ENCODE results near the gene TXNIP. TPM values are rescaled to one million over a fixed set of nuclear protein-coding genes. Genes with fewer than 3 reads are reported as not detected.
"Not testable (repeated sequence)": the region's sequence is repeated elsewhere in the genome, so short reads cannot be mapped to it uniquely, and the experiment has no call there.

The TXNIP gene, protein sequence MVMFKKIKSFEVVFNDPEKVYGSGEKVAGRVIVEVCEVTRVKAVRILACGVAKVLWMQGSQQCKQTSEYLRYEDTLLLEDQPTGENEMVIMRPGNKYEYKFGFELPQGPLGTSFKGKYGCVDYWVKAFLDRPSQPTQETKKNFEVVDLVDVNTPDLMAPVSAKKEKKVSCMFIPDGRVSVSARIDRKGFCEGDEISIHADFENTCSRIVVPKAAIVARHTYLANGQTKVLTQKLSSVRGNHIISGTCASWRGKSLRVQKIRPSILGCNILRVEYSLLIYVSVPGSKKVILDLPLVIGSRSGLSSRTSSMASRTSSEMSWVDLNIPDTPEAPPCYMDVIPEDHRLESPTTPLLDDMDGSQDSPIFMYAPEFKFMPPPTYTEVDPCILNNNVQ
- total RNA-seq = 47.5 and 53.2 TPM in 2 replicates

DNA sequence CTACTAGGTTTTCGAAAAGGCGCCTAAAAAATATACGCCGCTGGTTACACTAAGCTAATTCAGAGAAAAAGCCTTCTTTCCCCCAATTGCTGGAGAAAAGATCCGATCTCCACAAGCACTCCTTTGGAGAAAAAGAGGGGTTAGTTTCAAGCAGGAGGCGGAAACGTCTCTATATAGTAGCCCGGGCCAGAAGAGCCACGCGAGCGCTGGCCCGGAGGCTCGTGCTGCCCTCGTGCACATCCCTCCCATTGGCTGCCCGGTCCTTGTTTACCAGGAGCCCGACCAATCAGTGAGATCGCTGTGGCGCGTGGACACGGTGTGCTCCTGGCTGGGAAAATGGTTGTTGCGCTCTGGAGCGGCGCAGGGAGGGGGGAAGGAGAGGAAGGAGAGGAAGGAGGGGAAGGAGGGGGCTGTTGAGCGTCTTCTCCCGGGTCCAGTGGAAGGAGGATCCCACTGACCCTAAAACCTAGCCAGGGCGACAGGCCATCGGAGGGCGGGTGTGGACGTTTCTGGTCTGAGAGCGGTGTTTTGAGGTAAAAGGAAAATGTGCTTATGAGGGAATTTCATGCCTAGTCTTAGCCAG, at the start of gene TXNIP:
TSS of gene TXNIP (minus strand) at position 147 of the 583 bp plus-strand sequence. CDS start 313 bp downstream, outside the sequence.
- peak; percentile 92 to 98 for DNase-seq (ENCODE audit: low read depth in 2 of 2)

DNA sequence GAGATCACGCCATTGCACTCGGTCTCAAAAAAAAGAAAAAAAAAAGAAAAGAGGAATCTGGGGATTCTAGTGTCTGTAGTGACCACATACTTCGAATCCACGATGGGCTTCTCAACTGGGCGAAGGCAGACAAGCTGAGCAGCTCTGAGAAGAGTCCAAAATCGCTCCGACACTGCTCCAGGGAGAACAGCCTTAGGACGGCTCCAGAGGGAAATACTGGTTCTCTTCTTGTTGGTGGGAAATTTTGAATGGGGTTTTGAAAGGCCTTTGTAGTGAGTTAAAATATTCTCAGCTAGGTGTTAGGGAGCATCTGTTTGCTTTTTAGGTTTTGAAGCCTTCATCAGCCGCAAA, 43.4 kb upstream of the TXNIP start:
- DNase-seq (ENCODE audit: low read depth in 2 of 2) = no peak

DNA sequence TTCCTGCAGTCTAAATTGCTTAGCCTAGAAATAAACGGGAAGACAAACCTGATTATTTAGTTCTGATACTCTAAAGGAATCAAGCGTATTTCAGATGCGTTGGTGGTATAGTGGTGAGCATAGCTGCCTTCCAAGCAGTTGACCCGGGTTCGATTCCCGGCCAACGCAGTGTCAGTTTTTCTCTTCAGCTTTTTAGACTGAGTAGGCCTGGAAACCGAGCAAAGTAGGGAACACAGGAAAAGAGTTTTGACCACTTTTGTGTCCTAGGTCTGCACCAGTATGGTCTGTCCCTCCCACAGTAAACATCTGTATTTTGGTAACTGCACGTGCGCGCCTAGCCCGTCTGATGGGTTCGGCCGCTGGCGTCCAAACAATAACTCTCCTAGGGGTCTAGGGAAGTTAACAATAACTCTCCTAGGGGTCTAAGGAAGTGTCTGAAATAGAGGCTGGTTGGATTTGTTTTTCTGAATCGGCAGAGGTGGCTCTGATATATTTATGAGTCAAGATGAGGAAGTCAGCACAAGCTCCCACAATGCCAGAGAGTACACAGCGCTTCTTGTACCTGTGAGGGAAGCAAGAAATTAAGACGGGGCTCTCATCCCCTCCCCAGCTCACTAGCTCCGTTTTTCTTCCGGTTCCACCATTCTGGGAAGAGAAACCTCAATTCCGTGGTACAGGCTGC, 40.7 kb upstream of the TXNIP start:
- peak; percentile 81 to 82 for DNase-seq (ENCODE audit: low read depth in 2 of 2)

DNA sequence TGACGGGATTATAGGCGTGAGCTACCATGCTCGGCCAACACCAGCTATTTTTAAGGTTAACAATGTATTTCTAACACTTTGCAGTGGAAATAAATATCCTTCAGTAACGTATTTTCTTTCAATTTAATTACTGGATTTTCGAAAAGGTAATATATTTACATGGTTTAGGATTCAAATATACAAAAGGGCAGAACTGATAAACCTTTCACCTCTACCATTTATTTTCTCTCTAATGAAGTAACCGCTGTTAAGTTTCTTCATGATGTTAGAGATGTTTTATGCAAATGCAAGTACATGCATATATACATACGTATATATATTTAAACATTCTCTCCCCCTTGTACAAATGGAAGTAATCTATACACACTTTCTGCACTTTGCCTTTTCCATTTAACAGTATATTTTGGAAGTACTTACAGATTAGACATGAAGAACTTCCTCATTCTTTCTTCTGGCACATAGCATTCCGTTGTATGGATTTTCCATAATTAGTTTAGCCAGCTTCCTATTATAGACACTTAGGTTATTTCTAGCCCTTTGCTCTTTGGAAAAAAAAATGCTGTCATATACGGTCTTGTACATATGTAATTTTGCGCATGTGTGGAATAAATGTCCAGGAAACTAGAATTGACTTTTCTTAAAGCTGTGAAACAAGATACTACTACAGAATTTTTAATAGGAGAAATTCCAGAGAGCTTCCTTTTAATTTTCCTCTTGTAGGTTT, 40.0 kb upstream of the TXNIP start:
- no peak for DNase-seq (ENCODE audit: low read depth in 2 of 2)

DNA sequence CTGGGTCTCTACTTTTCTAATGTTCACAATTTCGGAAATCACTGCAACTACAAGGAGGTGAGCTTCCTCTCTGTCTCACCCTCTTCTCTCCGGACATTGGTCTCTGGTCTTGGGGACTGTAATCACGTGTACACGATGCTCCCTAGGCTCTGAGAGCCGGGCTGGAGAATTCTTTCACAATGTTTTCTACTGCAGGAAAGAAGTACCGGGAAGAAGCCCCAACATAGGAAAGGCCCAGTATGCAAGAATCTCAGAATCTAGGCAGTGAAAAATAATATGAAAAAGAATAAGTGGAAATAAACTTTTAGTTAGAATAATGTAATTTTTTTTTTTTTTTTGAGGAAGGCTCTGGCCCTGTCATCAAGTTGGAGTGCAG, 38.7 kb upstream of the TXNIP start:
- no peak for DNase-seq (ENCODE audit: low read depth in 2 of 2)

DNA sequence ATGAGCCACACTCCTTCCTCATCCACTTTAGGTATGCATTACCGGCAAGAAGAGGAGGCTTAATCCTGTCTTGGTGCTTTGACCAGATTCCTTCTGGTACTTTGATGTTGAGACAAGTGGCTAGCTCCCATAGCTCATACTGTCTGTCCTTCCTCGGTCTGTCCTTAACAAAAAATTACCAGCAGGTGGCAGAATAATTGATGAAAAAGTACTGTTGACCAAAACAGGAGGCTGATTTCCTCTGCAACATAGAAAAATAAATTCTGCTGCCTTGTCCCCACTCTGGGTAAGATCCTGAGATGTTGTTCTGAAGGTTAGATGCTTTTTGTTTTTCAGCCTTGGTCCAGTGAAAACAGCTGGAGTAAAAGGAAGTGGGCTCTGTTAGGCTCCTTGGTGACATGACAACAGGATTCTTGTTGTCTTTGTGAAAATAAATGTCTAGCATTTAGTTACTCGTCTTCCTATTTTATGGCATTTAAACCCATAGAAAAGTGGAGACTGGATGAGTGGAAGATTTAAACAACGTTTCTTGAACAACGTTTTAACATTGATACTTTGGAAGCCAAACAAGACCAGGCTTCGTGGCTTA, 36.3 kb upstream of the TXNIP start:
- DNase-seq (ENCODE audit: low read depth in 2 of 2) = peak in 1 of 2 donors; percentile 55

DNA sequence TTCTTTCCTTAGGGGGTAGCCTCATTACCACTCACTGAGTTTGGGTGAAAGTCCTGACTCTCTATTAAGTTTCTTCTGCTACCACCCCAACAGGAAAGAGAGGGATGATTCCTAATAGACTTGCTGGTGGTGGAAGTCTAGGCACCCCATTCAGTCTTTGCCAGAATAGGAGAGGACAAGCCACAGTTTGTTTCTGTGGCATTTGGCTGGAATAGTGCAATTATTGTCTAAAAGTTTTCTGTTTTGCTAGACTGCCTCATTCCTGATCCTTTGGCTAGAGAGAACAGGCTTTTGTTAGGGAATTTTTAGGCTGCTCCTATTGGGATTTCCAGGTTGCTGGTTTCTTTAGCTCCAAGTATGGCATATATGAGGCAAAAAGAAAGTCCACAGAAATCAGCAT, 35.1 kb upstream of the TXNIP start:
- DNase-seq (ENCODE audit: low read depth in 2 of 2) = no peak

DNA sequence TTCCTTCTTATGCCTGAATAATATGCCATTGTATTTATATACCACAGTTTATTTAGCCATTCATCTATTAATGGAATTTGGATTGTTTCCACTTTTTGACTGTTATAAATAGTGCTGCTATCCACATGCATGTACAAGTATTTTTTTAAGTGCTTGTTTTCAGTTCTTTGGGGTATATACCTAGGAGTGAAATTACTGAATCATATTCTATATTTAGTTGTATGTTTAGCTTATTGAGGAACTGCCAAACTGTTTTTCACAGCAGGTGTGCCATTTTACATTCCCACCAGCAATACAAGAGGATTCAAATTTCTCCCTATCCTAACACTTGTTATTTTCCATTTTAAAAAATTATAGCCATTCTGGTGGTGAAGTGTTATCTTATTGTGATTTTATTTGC, 32.7 kb upstream of the TXNIP start:
- no peak for DNase-seq (ENCODE audit: low read depth in 2 of 2)

DNA sequence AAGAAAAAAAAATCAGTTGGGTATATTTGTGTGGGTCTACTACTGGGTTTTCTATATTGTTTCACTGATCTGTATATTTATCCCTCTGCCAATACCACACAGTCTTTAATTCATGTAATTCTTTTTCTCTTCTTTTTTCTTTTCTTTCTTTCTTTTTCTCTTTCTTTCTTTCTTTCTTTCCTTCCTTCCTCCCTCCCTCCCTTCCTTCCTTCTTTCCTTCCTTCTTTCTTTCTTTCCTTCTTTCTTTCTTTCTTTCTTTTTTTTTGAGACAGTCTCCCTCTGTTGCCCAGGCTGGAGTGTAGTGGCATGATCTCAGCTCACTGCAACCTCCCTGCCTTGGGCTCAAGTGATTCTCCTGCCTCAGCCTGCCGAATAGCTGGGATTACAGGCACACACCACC, 30.3 kb upstream of the TXNIP start:
- DNase-seq (ENCODE audit: low read depth in 2 of 2) = not testable (repeated sequence)

DNA sequence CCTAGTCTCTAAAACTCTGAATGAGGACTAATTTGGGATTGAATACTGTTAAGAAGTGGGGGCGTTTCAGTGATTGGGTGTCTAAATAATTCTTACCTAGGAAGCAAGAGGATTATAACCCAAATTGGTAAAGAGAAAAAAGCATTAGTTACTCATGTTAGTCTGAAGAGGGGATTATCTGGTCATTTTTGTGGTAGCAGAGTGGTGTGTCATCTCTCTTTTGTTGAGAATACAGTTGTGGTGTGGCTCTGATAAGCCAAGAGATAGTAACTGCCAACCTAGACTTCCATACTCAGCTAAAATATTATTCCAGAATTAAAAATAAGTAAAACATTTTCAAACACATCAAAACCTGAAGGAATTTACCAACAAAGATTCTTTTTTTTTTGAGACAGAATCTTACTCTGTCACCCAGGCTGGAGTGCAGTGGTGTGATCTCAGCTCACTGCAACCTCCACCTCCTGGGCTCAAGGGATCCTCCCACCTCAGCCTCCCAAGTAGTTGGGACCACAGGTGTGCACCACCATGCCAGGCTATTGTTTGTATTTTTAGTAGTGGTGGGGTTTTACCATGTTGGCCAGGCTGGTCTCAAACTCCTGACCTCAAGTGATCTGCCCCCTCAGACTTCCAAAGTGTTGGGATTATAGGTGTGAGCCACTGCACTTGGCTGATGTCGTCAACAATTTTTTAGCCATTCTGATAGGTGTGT, 29.6 kb upstream of the TXNIP start:
- DNase-seq (ENCODE audit: low read depth in 2 of 2) = not testable (repeated sequence)

DNA sequence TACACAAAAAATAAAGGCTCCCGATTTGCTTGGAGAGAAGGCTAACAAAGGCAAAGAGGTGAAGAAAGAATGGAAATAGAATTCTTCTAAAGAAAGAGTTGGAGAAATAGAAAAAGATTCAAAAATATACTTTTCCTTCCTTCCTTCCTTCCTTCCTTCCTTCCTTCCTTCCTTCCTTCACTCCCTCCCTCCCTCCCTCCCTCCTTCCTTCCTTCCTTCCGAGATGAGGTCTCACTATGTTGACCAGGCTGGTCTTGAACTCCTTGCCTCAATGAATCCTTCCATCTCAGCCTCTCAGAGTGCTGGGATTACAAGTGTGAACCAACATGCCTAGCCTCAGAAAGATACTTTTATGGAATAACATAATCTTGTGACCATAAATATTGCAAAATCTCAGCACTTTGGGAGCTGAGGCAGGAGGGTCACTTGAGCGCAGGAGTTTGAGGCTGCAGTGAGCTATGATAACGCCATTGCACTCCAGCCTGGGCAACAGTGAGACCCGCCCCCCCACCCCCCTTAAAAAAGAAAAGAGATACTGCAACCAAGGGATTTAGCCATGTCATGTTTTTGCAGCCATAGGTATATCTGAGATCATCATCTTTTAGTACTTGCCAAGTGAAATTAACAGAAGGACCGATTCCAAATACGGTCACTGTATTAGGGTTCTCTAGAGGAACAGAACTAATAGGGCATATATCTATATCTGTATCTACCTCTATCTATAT, 26.2 kb upstream of the TXNIP start:
- DNase-seq (ENCODE audit: low read depth in 2 of 2) = no peak

DNA sequence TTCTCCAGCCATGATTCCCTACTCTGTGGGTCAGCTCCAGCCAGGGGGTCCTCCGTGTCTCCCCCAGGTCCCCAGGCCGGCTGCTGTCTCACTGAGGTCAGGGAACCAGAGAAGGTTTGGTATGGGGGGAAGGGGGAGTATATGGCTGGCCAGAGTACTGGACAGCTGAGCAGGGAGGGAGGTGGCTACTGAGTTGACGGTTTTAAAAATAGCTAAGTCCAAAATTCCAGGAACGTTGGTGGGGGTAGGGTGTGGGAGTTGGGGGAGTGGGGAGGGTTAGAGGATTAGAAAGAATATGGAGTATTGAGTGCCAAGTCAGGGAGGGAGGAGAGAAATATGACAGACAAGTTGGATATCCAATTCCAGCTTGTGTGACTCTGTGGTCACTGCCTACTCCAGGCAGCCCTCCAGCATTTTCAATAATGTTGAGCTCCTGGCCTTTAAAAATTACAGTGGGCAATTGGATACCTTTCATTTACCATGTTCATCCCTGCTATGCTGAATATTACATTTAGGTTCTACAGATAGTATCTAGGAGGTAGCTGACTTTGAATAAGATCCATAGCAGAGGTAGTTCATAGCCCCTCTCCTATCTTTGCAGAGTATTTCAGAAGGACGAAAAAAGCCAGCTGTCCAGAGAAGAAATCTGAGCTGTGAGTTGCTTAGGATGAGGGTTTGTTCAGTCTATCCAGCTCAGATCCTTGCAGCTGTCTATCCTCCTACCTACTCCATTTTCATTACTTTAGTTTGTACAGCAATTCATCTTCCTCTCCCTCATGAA, 25.4 kb upstream of the TXNIP start, which contains the start of gene HJV:
TSS of gene HJV (minus strand) at position 114 of the 781 bp plus-strand sequence. CDS start 1,504 bp downstream, outside the sequence.
- no peak for DNase-seq (ENCODE audit: low read depth in 2 of 2)

DNA sequence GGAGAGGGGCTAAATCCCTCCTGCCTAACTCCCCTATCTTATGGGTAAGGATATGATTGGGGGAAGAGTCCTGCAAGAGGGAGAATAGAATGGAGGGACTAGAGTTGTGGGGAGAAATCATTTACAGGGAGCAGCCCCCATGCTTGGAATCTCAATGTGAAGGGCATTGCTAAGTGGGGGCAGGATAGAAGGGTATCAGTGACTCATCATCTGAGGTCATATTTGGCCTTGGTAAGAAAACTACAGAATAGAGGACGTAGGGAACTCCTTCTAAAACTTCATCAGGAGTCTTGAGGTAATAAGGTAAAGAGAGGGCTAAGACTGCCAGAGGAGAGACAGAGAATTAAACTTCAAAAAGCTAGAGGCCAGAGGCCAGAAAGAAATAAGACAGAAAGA, 24.7 kb upstream of the TXNIP start:
- no peak for DNase-seq (ENCODE audit: low read depth in 2 of 2)

DNA sequence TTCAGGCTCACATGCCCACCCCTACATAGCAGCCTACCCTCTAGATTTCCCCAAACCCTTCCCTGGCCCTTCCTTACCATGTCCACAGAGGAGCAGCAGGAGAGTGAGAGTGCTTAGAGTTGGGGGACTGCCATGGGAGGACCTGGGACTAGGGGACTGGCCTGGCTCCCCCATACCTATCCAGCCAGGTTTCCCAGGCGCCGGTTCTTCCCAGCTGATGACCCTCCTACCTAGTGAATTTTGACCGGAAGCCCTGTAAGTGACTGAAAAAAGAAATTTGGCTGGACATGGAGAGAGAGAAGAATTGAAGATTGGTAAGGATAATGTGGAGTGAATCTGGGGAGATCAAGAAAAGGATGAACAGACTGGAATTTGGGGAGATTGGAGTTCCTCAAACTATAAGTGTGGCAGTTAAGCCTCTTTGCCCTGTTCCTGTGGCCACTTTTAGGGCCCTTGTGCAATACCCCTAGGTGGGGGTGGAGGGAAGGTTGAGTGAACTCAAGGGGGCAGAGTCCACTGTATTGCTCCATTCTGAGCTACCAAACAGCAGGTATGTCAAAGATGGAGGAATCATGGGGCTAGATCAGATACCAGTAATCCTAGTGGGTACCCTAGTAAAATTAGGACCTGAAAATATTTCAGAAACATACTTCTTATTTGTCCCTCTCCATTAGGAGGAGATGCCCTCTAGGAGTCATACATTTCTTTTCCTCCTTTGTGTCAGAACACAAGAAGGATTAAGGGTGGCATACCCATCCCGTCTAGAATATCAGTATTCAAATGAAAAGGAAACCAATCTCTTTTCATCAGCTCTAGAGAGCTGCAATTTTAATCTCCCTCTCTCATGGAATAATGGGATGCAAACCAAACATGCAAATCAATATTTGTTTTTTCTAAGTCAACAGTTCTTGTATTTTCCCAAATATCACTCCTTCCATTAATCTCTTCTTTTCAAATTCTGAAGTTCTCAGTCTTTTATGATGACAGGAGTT, 24.0 kb upstream of the TXNIP start:
- DNase-seq (ENCODE audit: low read depth in 2 of 2) = no peak

DNA sequence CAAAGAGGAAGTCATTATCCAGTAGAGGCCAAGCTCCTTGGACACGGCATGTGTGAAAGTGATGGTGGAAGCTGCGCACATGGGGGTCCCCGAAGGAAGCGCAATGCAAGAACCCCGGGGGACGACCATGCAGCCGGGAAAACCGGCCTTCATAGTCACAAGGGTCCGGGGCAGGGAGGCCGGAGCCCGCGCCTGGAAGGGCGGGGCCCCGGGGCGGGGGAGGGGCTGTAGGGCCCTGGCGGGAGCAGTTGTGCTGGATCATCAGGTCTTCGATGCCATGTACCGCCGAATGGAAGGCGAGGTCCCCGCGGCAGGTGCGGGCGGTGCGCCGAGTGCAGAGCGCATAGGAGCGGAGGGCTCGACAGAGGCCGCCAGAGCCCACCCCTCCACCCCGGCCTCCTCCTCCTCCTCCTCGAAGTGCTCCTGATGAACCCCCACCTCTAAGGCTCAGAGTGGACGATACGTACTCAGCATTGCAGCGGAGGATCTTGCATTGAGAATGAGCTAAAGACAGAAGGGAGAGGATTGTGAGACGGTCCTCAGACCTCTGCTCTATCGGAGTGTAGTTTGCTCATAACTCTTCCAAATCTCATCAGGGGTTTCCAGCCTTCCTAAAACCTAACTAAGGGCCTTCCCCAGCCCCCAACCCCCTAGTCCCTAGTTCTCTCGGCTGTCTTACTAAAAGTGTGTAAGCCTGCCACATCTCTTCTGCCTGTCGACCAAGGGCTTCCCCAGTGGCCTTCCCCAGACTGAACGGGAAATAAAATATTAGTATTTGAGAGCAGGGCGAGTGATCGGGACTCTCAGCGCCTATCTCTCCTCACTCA, 23.1 kb upstream of the TXNIP start:
- DNase-seq (ENCODE audit: low read depth in 2 of 2) = no peak

DNA sequence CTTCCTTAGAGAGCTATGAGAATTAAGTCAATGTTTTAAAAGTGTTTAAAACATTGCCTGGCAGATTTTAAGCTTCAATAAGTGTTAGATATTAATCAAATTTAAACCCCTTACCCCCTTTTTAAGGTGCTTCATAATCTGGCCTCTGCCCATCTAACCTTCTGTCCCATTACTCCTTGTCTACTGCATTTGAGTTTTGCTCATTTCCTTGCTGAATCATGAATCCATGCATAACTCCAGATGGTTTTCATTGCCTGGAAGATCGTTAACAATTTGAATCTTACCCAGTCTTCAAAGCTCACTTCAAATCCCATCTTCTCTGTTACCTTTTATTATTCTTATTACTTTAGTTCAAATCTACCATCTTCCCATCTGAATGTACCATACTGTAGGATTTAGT, 20.5 kb upstream of the TXNIP start:
- no peak for DNase-seq (ENCODE audit: low read depth in 2 of 2)

DNA sequence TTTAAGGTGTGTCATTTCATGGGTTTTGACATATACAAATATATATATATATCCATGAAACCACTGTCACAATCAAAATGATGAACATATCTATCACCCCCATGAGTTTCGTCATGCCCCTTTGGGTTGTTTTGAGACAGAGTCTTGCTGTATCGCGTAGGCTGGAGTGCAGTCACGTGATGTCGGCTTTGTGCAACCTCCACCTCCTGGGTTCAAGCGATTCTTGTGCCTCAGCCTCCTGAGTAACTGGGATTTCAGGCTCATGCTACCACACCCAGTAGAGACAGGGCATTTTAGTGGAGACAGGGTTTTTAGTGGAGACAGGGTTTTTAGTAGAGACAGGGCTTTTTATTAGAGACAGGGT, 17.2 kb upstream of the TXNIP start:
- DNase-seq (ENCODE audit: low read depth in 2 of 2) = no peak
